IMR-90 (cell line): ENCODE measurements around the gene KPNA3. TPM values are rescaled to one million over a fixed set of nuclear protein-coding genes. Genes with fewer than 3 reads are reported as not detected.
A peak's percentile ranks its signal among the peaks of the same experiment; 100 is the strongest.

ENCODE experiments used
- ATAC-seq: fragments of 200-7000 bp; cut with Tn5 transposase; 2 replicates; pipeline ENCODE4 v1.9.1; 2020; ENCODE audit warnings: low read depth, mild to moderate bottlenecking, moderate library complexity
- BruUV-seq: library from RNA; stranded (reverse); fragments of 400-500 nt; replicated peaks from 2 replicates; lab custom pipeline; 2021; lab: Mats Ljungman, UMichigan
- CTCF ChIA-PET: fragments of 300-600 bp; formaldehyde crosslinking; extraction: SDS; loops from one replicate; lab custom pipeline; 2021; ENCODE audit warnings: antibody characterized with exemption; lab: Yijun Ruan, JAX
- POLR2A ChIA-PET: fragments of 300-600 bp; sonication (Branson Sonifier 250); formaldehyde crosslinking; loops from one replicate; lab custom pipeline; 2022; ENCODE audit warnings: antibody characterized with exemption; ENCODE audit not compliant: unreplicated experiment; lab: Charles Lee
- DNase-seq: peaks from one replicate; pipeline ENCODE4 v3.0.0; 2013
- H2AFZ ChIP-seq: replicated peaks from 2 replicates; pipeline ENCODE3; 2013; ENCODE audit warnings: low read length, mild to moderate bottlenecking; ENCODE audit not compliant: poor library complexity
- H2AK5ac ChIP-seq: 2 replicates; pipeline ENCODE4 v1.6.1; 2013; ENCODE audit warnings: low read depth, low read length, inconsistent platforms
- H2AK9ac ChIP-seq: replicated peaks from 2 replicates; pipeline ENCODE3; 2013; ENCODE audit warnings: mild to moderate bottlenecking, low read depth, low read length, moderate library complexity; ENCODE audit not compliant: poor library complexity
- H2BK120ac ChIP-seq: 2 replicates; pipeline ENCODE4 v1.6.1; 2013; ENCODE audit warnings: low read depth, low read length, inconsistent platforms
- H2BK15ac ChIP-seq: 3 replicates; pipeline ENCODE4 v1.6.1; 2013; ENCODE audit warnings: low read depth, low read length, inconsistent platforms
- H2BK20ac ChIP-seq: 2 replicates; pipeline ENCODE4 v1.6.1; 2013; ENCODE audit warnings: low read depth, mild to moderate bottlenecking, inconsistent platforms, low read length, moderate library complexity
- H2BK5ac ChIP-seq: 2 replicates; pipeline ENCODE4 v1.6.1; 2013; ENCODE audit warnings: mild to moderate bottlenecking, low read depth, low read length, inconsistent platforms; ENCODE audit not compliant: poor library complexity, severe bottlenecking
- H3K14ac ChIP-seq: replicated peaks from 2 replicates; pipeline ENCODE4 v1.6.1; 2013; ENCODE audit warnings: low read depth, low read length, inconsistent platforms
- H3K18ac ChIP-seq: 2 replicates; pipeline ENCODE4 v1.6.1; 2013; ENCODE audit warnings: low read depth, low read length, control low read depth
- H3K23ac ChIP-seq: 2 replicates; pipeline ENCODE4 v1.6.1; 2013; ENCODE audit warnings: low read depth, low read length, inconsistent platforms
- H3K27ac ChIP-seq: 2 replicates; pipeline ENCODE4 v1.5.1; 2013; ENCODE audit warnings: mild to moderate bottlenecking, control low read depth, low read length; ENCODE audit not compliant: insufficient read depth
- H3K27me3 ChIP-seq: 2 replicates; pipeline ENCODE4 v1.6.1; 2013; ENCODE audit warnings: low read length; ENCODE audit not compliant: control insufficient read depth, insufficient read depth
- H3K36me3 ChIP-seq: 2 replicates; pipeline ENCODE4 v1.6.1; 2013; ENCODE audit warnings: low read length, mixed read lengths; ENCODE audit not compliant: control insufficient read depth, insufficient read depth
- H3K4ac ChIP-seq: 2 replicates; pipeline ENCODE4 v1.6.1; 2013; ENCODE audit warnings: low read depth, low read length, inconsistent platforms
- H3K4me1 ChIP-seq: 2 replicates; pipeline ENCODE4 v1.6.1; 2013; ENCODE audit warnings: low read length, mixed read lengths; ENCODE audit not compliant: control insufficient read depth, insufficient read depth
- H3K4me2 ChIP-seq: 2 replicates; pipeline ENCODE4 v1.6.1; 2013; ENCODE audit warnings: low read depth, mild to moderate bottlenecking, control low read depth, low read length, moderate library complexity
- H3K4me3 ChIP-seq: 2 replicates; pipeline ENCODE4 v1.5.1; 2013; ENCODE audit warnings: low read depth, mild to moderate bottlenecking, control low read depth, low read length, moderate library complexity; ENCODE audit not compliant: insufficient read depth
- H3K56ac ChIP-seq: 2 replicates; pipeline ENCODE4 v1.6.1; 2013; ENCODE audit warnings: low read length, inconsistent platforms; ENCODE audit not compliant: insufficient read depth; ENCODE audit errors: extremely low read depth
- H3K79me1 ChIP-seq, 2 experiments: 2 replicates each; pipeline ENCODE4 v1.6.1; 2013; ENCODE audit warnings: low read length in 2 of 2, inconsistent platforms in 1 of 2, low read depth in 1 of 2
- H3K9ac ChIP-seq: 2 replicates; pipeline ENCODE4 v1.6.1; 2013; ENCODE audit warnings: low read depth, low read length, control low read depth
- H3K9me1 ChIP-seq: 2 replicates; pipeline ENCODE4 v1.6.1; 2013; ENCODE audit warnings: low read length, inconsistent platforms; ENCODE audit not compliant: insufficient read depth
- H3K9me3 ChIP-seq: 2 replicates; pipeline ENCODE4 v1.6.1; 2013; ENCODE audit warnings: low read length; ENCODE audit not compliant: control insufficient read depth, insufficient read depth
- H4K20me1 ChIP-seq: 2 replicates; pipeline ENCODE4 v1.6.1; 2013; ENCODE audit warnings: low read length, inconsistent platforms; ENCODE audit not compliant: insufficient read depth
- H4K5ac ChIP-seq: 2 replicates; pipeline ENCODE4 v1.6.1; 2013; ENCODE audit warnings: mild to moderate bottlenecking, low read depth, low read length, control low read depth
- H4K8ac ChIP-seq, 2 experiments: 2 replicates each; pipeline ENCODE4 v1.6.1; 2013; ENCODE audit warnings: low read depth in 2 of 2, low read length in 2 of 2, control low read depth in 1 of 2, inconsistent platforms in 1 of 2
- H4K91ac ChIP-seq: 2 replicates; pipeline ENCODE4 v1.6.1; 2013; ENCODE audit warnings: low read depth, low read length, inconsistent platforms; ENCODE audit not compliant: insufficient read depth
- BHLHE40 ChIP-seq: fragments of 150-350 bp; IDR thresholded peaks from 2 replicates; pipeline ENCODE4 v1.6.1; 2016; ENCODE audit warnings: mild to moderate bottlenecking, low read depth, low read length
- FOS ChIP-seq: fragments of 150-350 bp; IDR thresholded peaks from 2 replicates; pipeline ENCODE4 v1.6.1; 2016; ENCODE audit warnings: low read depth, low read length
- MAZ ChIP-seq: IDR thresholded peaks from 2 replicates; pipeline ENCODE4 v1.6.1; 2012; ENCODE audit warnings: low read depth, mild to moderate bottlenecking, low read length, improper control_type of control experiment, moderate library complexity, borderline replicate concordance
- MXI1 ChIP-seq: IDR thresholded peaks from 2 replicates; pipeline ENCODE4 v1.6.1; 2012; ENCODE audit warnings: low read depth, mild to moderate bottlenecking, low read length, moderate library complexity, borderline replicate concordance
- NFE2L2 ChIP-seq: fragments of 150-350 bp; IDR thresholded peaks from 2 replicates; pipeline ENCODE4 v1.6.1; 2016; ENCODE audit warnings: low read depth, mild to moderate bottlenecking, low read length
- POLR2A ChIP-seq: IDR thresholded peaks from 2 replicates; pipeline ENCODE4 v1.6.1; 2012; ENCODE audit warnings: mild to moderate bottlenecking, low read depth, low read length
- RAD21 ChIP-seq: IDR thresholded peaks from 2 replicates; pipeline ENCODE4 v1.6.1; 2012; ENCODE audit warnings: low read length, improper control_type of control experiment
- RCOR1 ChIP-seq: IDR thresholded peaks from 2 replicates; pipeline ENCODE4 v1.6.1; 2012; ENCODE audit warnings: mild to moderate bottlenecking, low read length, improper control_type of control experiment; ENCODE audit not compliant: insufficient replicate concordance
- RFX5 ChIP-seq: IDR thresholded peaks from 2 replicates; pipeline ENCODE4 v1.8.0; 2012; ENCODE audit warnings: low read depth, mild to moderate bottlenecking, low read length, moderate library complexity
- SMC3 ChIP-seq: fragments of 150-350 bp; IDR thresholded peaks from 2 replicates; pipeline ENCODE4 v1.6.1; 2016; ENCODE audit warnings: low read depth, mild to moderate bottlenecking, antibody characterized with exemption, low read length, moderate library complexity
- USF2 ChIP-seq: fragments of 150-350 bp; IDR thresholded peaks from 2 replicates; pipeline ENCODE4 v1.6.1; 2017; ENCODE audit warnings: mild to moderate bottlenecking, antibody characterized with exemption, low read length, low read depth
- WGBS, 2 experiments: methylation state at CpG; one replicate each; pipeline versions ENCODE4 v1.1.5 to v1.1.7; 2013; ENCODE audit warnings: missing lambda C conversion rate in 2 of 2; ENCODE audit not compliant: insufficient read length in 1 of 2; ENCODE audit errors: extremely low coverage in 2 of 2; 5-methylcytosine and 5-hydroxymethylcytosine counted together
- dilution Hi-C: fragments of 300-500 bp; cut with HindIII; formaldehyde crosslinking; loops from one replicate; pipeline ENCODE4 v1.14.3; 2018; ENCODE audit warnings: low sequenced_read_pairs; ENCODE audit not compliant: unreplicated experiment
- in situ Hi-C: fragments of 300-500 bp; cut with MboI; formaldehyde crosslinking; loops from 3 replicates; pipeline ENCODE4 v1.14.3; 2019; ENCODE audit warnings: low sequenced_read_pairs, inconsistent platforms, mixed read lengths
- intact Hi-C: fragments of 100-400 bp; cut with micrococcal nuclease; formaldehyde crosslinking; loops from 2 replicates; pipeline ENCODE4 v1.10.0; 2022
- polyA plus RNA-seq, 3 experiments: library from polyadenylated mRNA; depleted of rRNA; stranded (reverse); fragments of >200 nt; gene quantifications; 2 replicates each; pipeline ENCODE4 v1.2.3, GENCODE V29; 2012; ENCODE audit warnings: low replicate concordance in 1 of 3
- total RNA-seq: library from RNA; depleted of rRNA; stranded (reverse); fragments of >200 nt; gene quantifications from 2 replicates; pipeline ENCODE4 v1.2.3, GENCODE V29; 2012
- TF ChIP-seq, protein P1 (sequence below): fragments of 150-350 bp; IDR thresholded peaks from 2 replicates; pipeline ENCODE4 v1.6.1; 2016; ENCODE audit warnings: low read depth, mild to moderate bottlenecking, low read length, moderate library complexity, borderline replicate concordance

Gene KPNA3
- total and polyA plus RNA-seq, 2 of the 4 experiments (the other 2 are of a cell fraction), result 25.3 to 48.6 TPM

GRCh38 chr13:49657241-49657641 lies 135.2 kb downstream of the KPNA3 start:
- Histone ChIP-seq H3K18ac (no peak overlapping the region), H2AK9ac (no peak overlapping the region), H3K27me3 (no peaks in the 10 kb centered on the region), H4K20me1 (no peaks in the 10 kb centered on the region), H2BK5ac (no peak overlapping the region), H3K56ac (no peak overlapping the region), H4K5ac (no peak overlapping the region), H3K9ac (no peak overlapping the region), H2BK120ac (no peak overlapping the region), H3K9me3 (no peaks in the 10 kb centered on the region), H3K79me1 (no peaks in the 10 kb centered on the region), H3K23ac (no peak overlapping the region), H3K4me2 (no peak overlapping the region), H3K9me1 (peaks cover 4% of the 10 kb centered on the region; the same call in 1 of the 2 replicates), H3K4me3 (no peak overlapping the region), H4K8ac (no peak overlapping the region), H2BK15ac (no peak overlapping the region), H2AFZ (peak overlapping the region; percentile 18), H3K4ac (no peak overlapping the region), H3K27ac (no peak overlapping the region), H3K36me3 (peaks cover 14% of the 10 kb centered on the region), H2AK5ac (no peak overlapping the region; the same call in 1 of the 2 replicates), H3K4me1 (no peaks in the 10 kb centered on the region; the same call in 1 of the 2 replicates), H4K91ac (no peak overlapping the region), H3K14ac (no peak overlapping the region), H2BK20ac (no peak overlapping the region)
- dilution Hi-C loops, result no loop called here
- ChIA-PET POLR2A (no interaction called here), CTCF (no interaction called here)
- intact Hi-C loops, result no loop called here
- WGBS, 2 experiments, result 83% methylated on average over 5 of the region's 9 CpGs; no CpG with 5 or more reads in 1 of the 2 experiments
- in situ Hi-C loops, result loop anchor here (25.0 kb wide), 2 partner anchors 1255 to 1405 kb away; partner anchors contain the start of gene RNASEH2B
- DNase-seq (no peak), ATAC-seq (no peak)
- TF ChIP-seq POLR2A (no peak), RFX5 (no peak), FOS (no peak), RCOR1 (no peak), SMC3 (no peak), MAZ (no peak), RAD21 (no peak), MXI1 (no peak), NFE2L2 (no peak), USF2 (no peak), BHLHE40 (no peak)
- TF ChIP-seq, protein P1, sequence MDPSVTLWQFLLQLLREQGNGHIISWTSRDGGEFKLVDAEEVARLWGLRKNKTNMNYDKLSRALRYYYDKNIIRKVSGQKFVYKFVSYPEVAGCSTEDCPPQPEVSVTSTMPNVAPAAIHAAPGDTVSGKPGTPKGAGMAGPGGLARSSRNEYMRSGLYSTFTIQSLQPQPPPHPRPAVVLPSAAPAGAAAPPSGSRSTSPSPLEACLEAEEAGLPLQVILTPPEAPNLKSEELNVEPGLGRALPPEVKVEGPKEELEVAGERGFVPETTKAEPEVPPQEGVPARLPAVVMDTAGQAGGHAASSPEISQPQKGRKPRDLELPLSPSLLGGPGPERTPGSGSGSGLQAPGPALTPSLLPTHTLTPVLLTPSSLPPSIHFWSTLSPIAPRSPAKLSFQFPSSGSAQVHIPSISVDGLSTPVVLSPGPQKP, result no peak
- no TSS peak for BruUV-seq
